HG03103 (cell line): ENCODE results near the gene FOXA2.

ENCODE experiments used
- ATAC-seq: cut with Tn5 transposase; IDR thresholded peaks from one replicate; pipeline ENCODE4 v1.9.1; 2021; ENCODE audit warnings: low read depth; ENCODE audit not compliant: unreplicated experiment

Gene FOXA2

GRCh38 chr20:22544462-22544861 lies 39.9 kb downstream of the FOXA2 start:
- no peak for ATAC-seq

GRCh38 chr20:22542427-22542826 lies 41.9 kb downstream of the FOXA2 start:
- ATAC-seq, result no peak

DNA sequence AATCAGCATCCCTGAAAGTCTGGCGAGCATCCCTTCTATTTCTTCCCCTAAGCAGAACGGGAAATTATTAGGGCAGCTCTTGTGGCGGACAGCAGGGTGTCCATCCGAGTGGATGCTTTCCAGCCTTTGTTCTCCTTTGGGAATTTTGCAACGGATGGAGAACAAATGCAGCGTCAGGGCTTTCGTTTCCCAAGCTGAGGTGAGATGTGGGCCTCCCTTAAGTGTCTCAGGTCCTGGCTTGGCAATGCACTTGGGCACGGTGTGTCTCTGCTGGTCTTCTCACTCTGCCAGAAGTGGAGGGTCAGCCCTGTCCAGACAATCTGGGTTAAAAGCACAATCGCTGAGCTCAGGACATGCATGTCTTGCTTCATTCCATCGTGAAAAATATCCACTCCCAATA lies 43.5 kb downstream of the FOXA2 start:
- ATAC-seq, result no peak

DNA sequence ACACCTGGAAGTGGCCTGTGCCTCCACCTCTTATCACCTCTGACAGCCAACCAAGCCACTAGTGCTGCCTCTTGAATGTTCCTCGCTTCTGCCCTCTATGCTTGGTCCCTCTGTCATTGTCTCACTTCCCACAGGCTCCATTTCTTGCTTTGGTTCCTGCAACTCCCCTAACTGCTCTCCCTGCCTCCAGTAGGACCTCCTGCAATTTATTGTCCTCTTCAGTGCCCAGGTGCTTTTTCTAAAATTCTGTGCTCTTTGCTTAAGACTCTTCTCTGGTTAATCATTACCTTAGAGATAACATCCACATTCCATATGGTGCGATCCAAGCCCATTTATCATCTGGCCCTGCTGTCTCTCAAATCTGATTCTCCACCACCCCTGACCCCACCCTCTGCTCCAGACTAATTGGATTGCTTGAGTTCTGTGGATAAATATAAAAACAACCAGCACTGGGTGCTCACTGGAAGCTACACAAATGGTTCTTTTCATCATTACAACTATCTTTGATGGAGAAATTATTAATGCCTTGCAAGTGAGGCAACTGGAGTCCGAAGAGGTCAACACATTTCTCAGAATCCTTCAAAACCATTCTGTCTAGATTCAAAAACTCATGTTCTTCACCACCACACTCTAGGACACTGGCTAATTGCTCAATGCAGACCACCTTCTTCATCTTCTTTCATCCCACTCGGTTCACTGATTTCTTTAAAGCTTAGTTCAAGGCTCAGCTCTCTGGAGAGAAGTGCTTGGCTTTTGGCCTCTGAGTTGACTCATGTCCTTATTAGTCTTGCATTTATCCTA lies 47.2 kb downstream of the FOXA2 start:
- ATAC-seq, result no peak

DNA sequence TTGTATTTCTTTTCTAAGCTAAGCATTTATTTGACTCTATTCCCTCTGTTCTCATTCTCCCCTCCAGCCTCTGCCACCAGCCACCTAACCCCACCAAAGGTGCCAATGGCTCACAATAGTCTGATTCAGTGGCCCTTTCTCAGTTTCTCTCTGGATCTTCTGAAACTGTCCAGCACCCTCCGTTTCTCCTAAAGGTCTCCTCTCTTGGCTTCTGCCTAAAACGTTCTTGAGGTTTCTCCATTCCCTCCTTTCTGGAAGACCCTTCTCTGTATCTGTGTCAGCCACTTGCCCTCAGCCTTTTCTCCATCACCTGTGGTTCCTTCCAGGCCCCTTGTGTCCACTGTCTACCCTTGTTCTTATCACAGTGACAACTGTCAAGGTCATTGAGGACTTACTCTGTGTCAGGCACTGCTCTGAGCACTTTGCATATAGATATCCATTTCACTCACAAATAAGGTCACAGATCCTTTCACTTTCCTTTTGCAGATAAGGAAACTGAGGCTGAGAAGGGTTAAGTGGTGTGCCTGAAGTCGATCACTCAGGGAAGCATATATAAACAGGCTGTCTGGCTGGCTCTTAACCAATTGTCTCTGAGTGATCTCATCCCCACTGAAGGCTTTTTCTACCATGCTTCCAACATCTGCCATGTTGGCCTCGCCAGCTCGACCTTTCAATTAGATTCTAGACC lies 48.1 kb downstream of the FOXA2 start:
- ATAC-seq, result no peak

DNA sequence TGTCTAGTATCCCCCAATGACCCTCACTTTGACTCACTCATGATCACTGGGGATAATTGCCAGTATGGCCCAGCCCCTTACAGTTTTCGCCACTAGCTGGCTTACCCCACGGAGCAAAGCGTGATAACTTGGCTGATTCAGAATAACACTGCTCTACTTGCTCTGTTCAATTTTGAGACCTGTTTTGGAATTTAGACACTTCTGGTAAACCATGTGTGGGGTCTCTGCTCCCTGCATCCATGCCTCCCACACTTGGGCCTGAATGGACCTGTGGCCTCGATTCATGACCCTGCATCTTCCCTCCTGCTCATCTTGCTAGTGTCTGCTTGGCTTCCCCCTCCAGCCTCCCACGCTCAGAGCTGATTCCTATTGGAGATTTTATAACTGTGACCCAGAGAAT lies 48.9 kb downstream of the FOXA2 start:
- no peak for ATAC-seq

DNA sequence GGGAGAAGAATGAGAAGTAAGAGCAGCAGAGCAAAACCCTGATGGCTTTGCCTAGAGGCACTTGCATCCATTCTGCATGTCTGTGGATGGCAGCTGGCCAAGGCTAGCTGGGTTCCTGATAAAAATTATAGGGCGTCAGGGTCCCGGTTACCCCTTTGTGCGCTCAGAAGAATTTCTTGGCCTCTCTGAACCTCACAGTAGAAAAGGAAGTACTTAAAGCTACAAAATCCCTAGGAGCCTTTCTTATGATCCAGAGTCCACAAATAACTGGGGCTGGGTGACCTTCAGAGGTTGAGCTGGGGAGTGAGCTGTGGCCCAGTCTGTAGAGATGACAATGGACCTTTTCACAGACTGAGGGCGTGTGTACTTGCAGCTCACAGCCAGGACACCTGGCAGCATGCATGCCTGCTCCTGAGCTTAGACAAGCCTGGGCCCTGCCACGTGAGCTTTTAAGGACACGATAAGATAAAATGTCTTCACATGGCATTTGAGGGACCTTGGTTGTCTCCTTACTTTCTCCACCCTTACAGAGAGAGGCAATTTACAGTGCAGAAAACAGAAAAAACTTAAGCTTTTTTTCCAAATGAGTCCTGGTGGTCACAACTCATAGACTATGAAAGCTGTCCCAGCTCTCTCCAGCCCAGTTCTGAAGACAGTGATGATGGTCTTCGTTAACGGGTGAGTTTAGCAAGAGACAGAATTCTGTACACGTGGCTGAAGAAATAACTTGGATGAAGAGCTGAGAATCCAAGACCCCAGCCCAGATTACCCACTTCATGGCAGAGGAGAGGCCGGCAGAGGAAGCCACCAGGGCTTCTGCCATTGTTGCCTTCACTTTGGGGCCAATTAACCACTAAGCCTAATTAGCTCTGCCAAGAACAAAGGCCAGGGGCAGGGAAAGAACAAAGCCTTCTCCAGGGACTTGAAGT lies 50.3 kb downstream of the FOXA2 start:
- no peak for ATAC-seq

- no peak for ATAC-seq
These were observed 51.8 kb downstream of the FOXA2 start for GRCh38 chr20:22532598-22532997.

DNA sequence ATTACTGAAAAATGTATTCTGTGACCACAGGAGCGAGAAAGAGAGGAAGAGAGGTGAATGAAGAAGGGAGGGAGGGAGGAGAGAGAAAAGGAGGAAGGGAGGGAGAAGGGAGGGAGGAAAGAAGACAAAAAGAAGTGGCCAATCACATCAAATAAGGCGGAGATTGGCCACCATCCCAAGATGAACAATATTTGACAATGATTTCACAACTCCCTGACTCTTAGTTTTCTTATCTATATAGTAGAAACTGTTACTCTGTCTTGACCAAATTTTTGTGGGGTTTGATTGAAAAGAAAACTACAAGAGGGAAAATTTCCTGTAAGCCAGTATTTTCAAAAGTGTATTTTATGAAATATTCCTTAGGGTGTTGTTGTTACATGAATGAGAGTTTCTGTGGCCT lies 52.6 kb downstream of the FOXA2 start:
- ATAC-seq, result no peak

DNA sequence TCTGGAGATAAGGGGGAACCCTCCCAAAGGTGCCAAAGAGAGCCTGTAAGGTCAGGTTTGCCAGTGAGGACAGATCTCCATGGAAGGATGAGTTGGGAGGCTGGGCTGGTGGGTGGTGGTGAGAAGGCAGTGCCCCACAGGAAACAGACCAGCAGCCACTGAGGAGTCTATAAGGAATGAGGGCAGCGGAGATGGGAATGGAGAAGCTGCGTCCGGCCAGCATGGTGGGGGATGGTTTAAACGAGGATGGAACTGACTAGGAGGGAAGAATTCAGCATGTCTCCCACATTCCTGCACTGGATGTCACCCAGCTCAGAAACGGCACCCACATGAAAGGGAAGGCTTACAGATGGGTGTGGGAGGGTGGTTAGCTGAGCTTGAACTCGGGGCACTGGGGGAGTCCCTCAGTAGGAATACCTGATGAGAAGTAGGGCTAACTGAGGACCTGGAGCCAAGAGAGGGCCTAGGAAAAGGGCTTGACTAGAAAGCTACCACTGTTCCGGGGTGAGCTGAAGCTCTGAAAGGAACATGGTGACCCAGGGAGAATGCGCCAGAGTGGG lies 53.2 kb downstream of the FOXA2 start:
- no peak for ATAC-seq
